Hematopoietic multipotent progenitor cell treated with erythropoietin and hydrocortisone succinate and interleukin-3 and kit ligand, for 17 days (in vitro differentiated cells): ENCODE data around the gene CRTC3.
"Not testable (repeated sequence)": the region's sequence is repeated elsewhere in the genome, so short reads cannot be mapped to it uniquely, and the experiment has no call there.

Experiments used
- DNase-seq: peaks from one replicate; pipeline ENCODE4 v3.0.0-alpha.2; 2015; ENCODE audit warnings: low spot score

The CRTC3 gene

DNA sequence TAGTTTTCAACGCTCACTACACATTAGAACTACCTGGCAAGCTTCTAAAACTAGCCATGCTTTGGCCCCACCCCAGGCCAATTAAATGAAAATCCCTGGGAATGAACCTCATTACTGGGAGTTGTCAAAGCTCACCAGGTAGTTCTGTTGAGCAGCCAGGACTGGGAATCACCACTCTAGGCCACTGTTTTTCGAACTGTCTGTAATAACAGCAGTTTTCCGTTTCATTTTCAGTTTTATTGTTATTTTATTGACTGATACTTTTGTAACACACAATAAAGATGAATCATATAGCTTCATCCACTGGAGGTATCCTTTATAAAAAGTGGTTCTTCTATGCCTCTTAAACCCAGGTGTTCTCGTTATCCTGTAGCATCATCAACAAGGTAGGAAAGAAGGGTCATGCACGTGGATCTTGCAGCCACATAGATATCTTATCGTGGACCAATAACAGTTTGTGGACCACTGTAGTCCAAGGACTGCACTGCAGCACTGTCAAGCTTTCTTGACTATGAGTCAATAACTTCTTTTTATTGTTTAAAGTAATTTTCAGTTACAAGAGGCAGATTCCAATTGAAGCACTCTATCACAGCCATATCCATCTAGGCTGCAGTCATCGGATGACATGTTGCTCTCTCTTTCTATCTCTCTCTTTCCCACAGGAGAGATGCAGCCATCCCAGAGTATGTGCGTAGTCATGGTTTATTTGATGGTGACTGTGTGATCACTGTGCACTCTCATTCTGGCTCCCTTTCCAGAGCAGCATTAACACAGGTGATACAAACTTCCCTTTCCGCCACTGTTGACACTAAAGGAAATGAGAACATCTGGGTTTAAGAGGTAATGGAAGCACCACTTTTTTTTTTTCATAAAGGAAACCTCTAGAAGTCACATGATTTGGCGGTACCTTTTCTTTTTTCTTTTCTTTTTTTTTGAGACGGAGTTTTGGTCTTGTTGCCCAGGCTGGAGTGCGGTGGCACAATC is 148.4 kb downstream of the CRTC3 start:
- no peak for DNase-seq

DNA sequence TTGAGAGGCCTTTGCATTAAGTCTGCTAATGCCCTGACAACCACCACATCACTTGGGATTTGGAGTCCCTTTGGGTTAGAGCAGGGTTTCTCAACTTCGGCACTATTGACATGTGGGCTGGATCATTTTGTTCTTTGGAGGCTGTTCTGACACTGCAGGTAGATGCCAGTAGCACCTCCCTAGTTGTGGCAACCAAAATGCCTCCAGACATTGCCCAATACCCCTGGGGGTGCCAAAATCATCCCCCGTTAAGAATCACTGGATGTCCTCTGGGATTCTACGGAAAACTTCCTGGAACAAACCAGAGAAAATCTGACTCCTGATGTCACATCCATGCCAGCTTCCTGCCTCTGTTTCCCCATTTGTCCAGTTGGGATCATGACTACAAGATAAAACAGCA is 150.2 kb downstream of the CRTC3 start:
- DNase-seq: no peak

DNA sequence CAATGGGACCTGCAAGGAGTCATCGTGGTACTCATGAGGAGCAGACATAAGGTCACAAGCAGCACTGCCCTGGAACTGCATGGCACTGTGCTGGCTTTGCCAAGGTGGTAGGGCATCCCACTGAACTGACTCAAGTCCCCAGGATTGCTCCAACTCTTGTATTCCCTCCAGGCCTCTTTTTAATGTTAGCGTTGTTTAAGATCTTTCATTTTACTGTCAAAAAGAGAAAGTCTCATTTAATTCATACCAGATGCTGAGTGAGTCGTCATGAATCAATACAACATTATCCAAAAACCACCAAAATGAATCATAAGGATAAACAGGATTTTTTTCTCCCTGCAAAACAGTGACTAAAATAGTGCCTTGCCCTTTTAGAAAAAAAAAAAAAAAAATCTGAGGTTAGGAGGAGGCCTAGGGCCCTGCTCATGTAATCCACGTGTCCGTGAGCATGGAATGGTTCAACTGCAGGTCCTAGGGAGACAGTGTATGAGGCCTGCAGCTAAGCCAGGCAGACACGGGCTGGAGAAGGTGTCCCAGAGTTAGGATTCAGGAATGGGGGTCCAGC is 150.7 kb downstream of the CRTC3 start:
- DNase-seq: no peak

DNA sequence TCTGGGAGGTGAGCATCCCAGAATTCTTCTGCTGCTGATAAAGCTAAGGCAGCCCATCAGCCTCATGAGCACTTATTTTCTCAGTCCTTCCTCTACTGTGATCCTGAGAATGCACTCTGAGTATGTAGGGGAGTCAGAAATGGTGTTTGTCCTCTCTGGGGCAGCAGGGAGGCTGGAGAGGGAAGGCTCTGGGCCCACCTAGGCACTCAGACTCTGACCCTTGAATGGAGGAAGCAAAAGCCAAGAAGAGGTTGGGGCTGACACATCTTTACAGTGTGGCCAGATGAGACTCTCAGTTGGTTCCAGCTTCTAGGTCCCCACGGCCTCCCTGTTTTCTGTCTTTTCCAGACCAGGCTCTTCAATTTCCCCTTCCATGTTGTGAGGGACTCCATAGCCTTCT is 151.3 kb downstream of the CRTC3 start:
- DNase-seq: no peak

DNA sequence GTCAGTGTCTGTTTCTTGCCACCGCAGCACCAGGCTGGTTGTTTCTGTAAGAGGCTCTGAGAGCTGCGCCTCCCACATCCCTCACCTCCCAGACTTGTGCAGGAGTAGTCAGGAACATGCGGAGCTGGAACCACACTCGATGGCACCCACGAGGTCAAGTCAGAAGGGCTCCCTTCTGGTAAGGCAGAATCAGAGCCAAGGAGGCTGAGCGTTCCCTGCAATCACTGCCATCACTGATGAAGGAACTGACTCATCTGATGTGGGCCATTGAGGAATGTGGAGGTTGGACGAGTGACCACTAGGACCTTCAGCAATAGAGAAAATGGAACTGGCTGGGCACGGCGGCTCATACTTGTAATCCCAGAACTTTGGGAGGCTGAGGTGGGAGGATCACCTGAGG is 151.8 kb downstream of the CRTC3 start:
- DNase-seq: no peak

DNA sequence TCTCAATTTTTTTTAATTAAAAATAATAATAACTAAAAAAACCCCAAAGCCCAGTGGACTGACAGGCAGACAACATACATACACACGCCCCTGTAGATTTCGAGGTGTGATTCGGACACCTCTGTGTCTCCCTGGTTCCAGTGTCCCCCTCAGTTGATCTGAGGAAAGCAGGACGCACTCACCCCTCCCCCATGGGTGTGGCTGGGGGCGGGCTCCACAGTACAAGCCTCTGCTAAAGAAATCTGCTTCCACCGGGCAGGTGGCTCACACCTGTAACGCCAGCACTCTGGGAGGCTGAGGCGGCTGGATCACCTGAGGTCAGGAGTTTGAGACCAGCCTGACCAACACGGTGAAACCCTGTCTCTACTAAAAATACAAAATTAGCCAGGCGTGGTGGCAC is 153.6 kb downstream of the CRTC3 start:
- DNase-seq: no peak

DNA sequence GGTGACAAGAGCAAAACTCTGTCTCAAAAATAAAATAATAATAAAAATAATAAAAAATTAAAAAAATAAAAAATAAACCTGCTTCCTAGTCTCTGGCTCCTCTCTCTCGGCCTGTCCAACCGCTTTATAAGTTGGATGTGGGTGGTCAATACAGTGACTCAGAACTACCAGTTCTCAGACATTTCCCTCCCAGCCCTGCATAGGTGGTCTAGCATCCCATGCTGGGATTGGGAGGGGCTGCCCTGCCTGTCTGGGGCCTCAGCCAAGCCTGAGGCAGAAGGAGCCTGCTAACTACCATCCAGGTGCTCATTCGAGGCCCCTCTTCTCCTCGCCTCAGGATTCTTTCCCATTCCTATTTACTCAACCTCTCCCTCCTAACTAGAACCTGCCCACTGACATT is 154.2 kb downstream of the CRTC3 start:
- no peak for DNase-seq

DNA sequence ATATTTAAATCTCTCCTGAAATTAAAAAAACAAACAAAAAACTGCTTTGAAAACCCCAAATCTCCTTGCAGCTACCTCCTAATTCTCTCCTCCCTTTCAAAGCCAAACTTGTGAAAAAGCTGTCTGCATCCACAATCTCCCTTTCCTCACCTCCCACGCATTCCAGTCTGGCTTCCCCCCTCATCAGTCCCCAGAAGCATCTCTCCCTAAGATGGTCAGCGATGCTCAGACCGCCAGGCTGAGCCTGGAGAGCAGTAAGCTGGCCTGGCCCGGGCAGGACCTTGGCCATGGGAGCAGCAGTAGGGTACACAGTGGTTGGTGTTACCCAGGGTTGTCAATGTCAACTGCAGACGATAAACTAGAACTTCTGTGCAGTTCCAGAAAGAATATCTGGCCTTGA is 154.6 kb downstream of the CRTC3 start:
- DNase-seq: no peak

DNA sequence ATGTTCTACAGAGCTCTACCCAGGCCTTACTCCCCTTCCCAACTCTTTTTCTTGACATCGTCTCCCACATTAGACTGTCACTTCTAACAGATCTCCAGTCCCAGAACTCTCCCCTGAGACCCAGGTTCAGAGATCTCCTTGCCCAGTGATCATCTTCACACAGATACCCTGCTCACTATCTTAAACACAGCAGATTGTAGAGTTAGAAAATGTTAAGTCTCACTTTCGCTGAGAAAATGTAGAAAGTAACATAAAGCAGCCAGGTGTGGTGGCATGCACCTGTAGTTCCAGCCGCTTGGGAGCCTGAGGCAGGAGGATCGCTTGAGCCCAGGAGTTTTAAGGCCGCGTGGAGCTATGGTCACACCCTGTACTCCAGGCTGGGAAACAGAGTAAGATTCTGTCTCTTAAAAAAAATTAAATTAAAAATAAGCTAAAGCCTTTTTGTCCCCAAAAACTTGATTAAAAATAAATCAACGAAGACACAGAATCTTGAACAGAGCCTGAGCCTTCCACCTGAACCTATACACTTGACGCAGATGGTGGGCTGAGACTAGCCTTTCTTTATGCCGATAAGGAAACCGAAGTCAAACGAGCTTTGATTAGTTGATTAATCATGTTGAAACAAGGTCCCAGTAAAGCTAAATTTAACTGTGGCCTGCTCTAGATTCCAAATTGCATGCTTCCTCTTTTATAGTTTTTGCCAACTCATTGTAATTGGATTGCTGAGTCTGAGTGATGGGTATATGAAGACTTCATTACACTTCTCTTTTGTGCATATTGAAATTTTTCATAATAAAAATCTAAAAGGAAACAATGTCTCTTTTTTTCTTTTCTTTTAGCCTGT is 156.1 kb downstream of the CRTC3 start:
- DNase-seq: no peak

DNA sequence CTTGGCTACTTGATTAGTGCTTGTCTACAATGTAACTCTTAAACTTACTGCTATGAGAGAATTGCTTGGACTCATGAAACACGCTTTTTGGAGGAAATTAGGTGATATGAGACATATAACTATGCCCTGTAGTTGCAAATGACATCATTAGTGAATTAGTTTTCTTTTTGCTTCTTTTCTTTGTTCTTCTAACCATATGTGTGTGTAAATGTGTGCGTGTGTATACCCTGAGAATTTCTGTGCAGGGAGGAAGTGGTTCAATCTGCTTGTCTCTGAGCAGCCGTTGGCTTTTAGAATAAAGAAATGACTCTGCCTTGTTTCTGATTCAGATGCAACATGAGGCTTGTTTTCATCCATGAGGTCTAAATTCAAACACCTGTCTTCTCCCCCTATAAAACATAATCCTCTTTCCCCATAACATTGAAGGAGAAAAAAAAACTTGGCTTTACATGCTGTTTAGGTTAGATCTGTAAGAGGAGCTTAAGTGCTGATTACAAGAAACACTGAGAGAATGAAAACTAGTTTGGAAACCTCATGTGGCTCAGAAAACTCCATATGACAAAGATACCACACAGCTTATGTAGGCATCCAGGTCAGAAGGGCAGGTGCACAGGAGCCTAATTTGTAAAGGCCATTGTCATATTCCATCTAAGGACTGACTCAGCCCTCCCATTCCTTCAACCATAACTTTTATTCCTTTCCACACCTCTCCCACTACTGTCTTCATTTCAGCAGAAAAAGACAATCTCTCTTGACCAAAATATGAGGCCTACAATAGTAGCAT is 156.9 kb downstream of the CRTC3 start:
- DNase-seq: no peak

DNA sequence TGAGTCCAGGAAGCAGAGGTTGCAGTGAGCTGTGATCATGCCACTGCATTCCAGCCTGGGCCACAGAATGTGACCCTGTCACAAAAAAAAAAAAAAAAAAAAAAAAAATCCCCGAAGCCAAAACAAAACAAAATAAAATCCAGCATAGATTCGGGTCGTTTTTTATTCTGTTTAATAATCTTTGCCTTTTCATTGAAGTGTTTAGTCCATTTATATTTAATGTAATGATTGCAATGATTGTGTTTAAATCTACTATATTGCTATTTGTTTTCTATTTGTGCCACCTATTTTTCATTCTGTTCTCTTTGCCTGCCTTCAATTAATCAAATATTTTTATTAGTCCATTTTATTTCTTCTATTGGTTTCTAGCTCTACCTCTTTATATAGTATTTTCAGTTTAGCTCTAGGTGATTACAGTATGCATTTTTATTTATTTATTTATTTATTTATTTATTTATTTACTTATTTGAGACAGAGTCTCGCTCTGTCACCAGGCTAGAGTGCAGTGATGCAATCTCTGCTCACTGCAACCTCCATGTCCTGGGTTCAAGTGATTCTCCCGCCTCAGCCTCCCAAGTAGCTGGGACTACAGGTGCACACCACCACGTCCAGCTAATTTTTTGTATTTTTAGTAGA is 159.7 kb downstream of the CRTC3 start:
- not testable (repeated sequence) for DNase-seq

DNA sequence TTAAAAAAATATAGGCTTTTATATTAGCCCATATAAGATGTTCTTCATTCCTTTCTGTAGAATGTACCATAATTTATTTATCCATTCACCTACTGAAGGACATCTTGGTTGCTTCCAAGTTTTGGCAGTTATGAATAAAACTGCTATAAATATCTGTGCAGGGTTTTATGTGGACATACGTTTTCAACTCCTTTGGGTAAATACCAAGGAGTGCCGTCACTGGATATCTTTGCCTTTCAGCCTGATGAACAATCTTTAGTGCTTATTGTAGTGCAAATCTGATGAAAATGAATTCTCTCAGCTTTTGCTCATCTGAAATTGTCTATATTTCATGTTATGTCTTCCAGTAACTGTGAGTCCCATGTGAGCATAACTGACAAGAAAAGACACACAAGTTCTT is 160.9 kb downstream of the CRTC3 start:
- DNase-seq: no peak

DNA sequence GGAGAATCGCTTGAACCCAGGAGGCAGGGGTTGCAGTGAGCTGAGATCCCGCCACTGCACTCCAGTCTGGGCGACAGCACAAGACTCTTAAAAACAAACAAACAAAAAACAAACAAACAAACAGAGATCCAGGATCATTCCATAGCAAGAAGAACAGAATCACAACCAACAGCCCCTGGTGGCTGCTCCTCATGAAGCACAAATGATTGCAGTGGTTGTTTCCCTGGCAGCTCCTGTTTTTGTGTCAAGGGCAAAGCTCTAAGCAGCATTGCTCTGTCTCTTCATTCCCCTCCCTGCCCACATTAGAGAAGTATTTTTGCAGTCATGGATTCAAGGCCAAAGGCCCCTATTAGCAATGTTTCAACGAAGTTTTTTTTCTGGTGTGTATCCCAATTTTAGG is 161.6 kb downstream of the CRTC3 start:
- no peak for DNase-seq

DNA sequence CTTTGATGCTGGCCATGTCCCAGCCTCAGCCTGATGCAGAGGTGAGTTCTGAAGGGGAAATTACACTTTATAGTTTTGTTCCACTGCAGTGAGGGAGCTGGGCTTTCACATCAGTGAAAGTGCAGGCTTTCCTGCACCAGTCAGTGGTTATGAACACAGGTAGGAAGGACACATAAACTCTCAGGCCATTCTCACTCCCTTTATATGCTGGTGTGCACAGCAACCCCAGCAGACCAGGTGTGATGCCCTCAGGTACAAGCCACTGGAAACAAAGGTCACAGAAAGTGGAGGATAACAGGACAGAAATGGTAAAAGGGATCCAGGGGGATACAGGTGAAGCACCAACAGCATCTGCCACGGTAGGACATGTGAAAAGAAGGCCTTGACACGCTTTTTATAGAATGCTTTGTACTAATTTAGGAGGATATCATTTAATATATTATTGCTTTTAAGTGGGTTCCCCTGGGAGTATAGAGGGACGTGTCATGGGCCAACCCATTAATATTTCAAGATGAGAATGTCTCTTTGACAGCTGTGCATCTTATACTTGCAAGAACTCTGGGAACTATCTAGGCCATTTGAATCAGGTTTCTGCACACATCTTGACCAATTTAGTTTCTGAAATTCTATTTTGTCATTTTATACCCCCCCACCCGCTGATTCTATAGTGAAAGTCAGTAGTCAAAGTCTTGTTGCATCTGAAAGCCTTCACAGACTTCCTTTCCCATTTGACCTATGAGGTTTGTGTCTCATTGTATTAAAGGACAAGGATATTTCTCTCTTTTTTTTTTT is 162.5 kb downstream of the CRTC3 start:
- DNase-seq: no peak
